Activated T-cell treated with anti-CD3 and anti-CD28 coated beads, Interleukin-2, amount 50 U/mL, for 48 hours (primary cell): ENCODE results near the gene LGALS1.

Experiments used
- DNase-seq, 2 experiments: peaks; one replicate each; pipeline ENCODE4 v3.0.0-alpha.2; 2020

The LGALS1 gene

DNA sequence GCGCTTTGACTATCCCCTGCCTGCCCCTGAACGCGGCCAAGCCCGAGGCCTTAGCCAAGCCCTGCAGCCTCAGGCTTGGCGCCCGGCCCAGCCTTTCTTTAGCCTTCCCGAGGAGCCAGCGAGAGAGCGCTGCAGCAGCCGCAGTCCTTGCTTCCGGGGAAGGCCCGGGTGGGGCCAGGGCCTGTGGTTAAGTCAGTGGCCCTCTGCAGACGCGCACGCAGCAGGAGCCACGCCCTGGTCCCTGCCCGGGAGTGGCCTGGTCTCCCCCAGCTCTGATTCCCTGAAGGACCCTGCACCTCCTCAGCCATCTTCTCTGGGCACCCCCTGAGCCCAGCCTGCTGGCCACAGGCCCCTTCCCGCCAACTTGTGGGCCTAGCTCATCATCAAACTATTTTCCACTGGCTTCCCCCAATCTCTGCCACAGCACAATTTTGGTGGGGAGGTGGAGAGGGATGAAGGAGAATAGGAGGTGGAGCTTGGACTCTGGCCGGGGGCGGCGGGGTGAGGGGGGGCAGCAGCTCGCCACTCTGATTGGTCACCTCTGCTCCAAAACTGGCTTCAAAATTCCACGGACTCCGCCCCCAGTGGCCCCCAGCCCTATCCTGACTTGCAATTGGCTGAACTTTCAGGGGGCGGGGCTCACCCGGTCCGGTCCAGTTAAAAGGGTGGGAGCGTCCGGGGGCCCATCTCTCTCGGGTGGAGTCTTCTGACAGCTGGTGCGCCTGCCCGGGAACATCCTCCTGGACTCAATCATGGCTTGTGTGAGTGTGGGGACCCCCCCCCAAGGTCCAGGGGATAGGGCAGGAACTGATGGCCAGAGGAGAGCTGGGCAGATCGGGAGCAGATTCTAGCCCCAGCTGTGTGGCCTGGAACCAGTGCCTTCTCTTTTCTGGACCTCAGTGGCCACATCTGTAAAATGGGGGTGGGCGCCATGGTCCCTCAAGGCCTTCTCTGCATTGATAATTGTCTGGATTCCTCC is at the start of gene LGALS1:
LGALS1 (plus strand) TSS at position 686 of the 979 bp plus-strand sequence; CDS start at position 753, 67 bp downstream.
- DNase-seq: peak; percentile 77 to 83

DNA sequence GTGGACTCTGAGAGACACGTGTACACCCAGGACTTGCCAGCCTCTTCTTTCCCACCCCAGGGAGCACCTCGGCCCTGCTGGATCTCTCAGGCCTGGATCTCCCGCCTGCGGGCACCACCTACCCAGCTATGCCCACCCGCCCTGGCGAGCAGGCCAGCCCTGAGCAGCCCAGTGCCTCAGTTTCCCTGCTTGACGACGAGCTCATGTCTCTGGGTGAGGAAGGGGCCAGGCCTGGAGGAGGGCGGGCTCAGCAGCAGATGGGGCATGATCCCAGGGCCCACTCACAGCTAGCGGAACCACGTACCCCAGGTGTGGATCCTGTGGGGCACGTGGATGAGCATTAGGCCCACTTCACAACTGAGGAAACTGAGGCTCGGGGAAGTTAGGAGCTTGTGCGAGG is 49.7 kb upstream of the LGALS1 start:
- DNase-seq: no peak

DNA sequence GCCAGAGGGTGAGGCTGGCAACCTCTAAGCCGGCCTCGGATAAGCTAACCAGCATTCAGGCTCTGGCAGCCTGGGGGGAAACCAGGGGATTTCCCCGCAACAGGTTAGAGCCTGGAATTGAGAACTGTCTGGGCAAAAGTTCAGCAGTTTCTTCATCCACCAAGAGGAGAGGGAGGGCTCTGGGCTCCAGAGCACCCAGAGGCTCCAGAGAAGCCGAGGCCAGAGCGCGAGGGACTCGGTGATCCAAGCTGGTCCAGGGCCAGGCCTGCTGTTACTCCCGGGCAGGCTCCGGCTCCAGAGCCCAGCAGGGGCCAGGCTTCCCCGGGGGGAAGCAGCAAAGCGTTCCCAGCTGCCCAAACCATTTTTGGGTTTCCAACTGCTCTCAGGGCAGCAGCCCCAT is 49.3 kb upstream of the LGALS1 start:
- no peak for DNase-seq

DNA sequence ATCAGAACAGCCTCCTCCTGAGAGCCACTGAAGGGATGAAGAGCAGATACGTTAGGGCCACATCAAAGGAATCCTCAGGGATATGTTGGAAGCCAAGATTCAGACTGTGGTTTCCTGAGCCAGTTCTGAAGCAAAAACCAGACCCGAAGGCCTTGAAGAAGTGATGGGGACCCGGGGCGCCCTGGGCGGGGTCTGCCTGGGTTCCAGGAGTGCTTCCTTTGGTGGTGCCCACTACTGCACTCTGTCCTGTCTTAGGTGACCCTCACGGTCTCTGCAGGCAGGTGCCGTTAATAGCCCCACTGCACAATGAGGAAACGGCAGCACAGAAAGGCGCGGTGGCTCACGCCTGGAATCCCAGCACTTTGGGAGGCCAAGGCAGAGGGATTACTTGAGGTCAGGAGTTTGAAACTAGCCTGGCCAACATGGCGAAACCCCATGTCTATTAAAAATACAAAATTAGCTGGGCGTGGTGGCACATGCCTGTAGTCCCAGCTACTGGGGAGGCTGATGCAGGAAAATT is 48.8 kb upstream of the LGALS1 start:
- DNase-seq: no peak

DNA sequence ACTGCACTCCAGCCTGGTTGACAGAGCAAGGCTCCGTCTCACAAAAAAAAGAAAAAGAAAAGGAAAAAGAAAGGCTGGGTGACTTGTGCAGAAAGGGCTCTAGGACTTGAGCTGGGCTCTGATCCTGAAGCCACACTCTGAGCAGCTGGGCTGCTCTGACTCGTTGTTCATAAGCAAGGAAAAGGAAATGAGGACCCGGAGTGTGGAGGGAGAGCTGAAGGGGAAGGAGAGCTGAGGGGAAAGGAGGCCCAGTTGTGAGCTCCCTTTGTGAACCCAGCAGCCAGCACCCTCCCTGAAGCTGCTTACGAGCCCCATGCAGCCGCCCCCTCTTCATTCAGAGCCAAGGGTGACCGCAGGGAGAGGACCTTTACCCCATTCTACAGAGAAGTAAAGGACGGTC is 48.3 kb upstream of the LGALS1 start:
- DNase-seq: no peak

DNA sequence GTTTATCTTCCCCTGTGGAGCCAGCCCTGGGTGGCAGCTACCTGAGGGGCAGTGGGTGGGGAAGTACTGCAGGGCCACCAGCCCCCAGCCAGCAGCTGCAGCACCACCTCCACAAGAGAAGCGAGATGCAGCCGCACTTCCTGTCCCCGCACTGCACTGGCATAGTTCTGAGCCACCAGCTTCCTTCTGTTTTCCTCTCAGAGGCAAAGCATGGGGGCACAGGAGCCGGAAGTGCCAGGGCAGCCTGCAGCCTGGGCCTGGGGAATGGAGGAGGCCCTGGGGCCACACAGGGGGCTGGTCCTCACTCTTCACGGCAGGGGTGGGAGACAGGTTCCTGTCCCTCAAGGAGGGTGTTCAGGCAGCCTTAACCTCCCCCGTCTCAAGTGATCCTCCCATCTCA is 47.9 kb upstream of the LGALS1 start:
- DNase-seq: peak; percentile 66 to 71

DNA sequence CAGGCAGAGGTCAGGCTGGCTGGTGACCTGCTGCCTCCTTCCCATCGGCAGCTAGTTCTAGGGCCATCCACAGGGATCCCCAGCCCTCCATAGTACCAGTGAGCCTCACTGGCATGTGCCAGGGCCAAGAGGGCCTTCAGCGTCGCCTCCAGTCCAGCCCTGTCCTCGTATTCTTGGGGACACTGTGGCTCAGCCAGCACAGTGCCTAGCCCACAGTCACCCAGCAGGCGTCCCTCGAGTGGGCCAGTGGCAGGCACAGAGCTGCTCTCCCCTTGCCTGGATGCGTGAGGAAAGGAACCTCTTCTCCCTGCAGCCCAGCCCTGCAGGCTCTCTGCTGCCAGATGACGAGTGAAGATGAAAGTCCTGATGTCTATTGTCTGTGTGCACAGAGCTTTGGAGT is 46.6 kb upstream of the LGALS1 start:
- DNase-seq: no peak

DNA sequence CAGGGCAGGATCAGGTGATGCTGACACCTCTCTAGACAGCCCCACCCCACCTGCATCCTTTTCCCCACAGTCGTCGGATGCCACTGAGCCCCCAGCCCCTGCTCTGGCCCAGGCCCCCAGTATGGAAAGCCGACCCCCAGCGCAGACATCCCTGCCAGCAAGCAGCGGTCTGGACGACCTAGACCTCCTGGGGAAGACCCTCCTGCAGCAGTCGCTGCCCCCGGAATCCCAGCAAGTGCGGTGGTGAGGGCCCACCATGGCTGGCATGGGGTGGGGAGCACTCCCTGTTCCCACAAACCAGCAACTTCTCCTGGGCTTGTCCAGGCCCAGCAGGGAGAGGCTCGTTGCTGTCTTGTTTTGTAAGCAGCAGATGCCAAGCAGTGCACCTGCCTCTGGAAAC is 45.5 kb upstream of the LGALS1 start:
- DNase-seq: no peak

DNA sequence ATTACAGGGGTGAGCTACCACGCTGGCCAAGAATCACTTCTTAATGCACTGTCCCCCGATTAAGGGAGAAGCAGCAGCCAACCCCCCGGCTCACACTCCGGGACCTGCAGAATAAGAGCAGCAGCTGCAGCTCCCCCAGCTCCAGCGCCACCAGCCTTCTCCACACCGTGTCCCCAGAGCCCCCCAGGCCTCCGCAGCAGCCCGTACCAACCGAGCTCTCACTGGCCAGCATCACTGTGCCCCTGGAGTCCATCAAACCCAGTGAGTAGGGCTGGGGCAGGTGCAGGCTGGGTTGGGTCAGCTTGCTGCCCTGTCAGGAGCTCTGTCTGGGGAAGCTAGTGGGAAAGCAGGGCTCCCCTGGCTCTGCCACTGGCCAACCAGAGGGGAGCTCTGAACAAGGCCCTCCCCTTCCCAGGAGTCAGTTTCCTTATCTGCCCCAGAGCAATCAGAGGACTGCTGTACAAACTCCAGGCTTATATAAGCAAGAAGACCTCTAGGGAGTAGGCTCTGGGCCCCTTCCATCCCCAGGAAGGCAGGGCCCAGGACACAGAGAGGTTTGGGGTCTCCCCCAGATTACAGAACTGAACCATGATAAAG is 44.5 kb upstream of the LGALS1 start:
- no peak for DNase-seq

DNA sequence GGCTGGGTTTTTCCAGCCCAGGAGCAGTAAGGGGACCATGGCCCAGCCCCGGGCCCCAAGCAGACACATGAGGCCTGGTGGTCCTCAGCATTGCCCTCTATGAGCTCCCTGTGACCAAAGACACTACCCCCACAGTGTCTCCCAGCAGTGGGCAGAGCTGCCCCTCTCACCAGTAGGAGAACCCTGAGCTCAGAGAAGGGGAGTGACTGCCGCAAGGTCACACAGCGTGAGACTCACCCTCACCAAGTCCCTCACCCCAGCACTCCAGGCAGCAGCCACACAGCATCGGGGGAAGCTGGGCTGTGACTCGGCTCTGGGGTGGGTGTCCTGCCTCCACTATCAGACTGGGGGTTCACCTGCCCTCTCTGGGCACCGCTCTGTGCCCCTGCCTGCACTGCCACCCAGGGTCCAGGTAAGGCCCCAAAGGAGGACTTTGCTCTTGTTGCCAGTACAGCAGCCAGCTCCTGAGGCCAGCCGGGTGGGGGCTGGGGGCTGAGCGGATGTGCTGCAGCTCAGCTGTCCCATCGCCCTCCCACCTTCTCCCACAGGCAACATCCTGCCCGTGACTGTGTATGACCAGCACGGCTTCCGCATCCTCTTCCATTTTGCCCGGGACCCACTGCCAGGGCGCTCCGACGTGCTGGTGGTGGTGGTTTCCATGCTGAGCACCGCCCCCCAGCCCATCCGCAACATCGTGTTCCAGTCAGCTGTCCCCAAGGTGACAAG is 43.8 kb upstream of the LGALS1 start:
- no peak for DNase-seq

DNA sequence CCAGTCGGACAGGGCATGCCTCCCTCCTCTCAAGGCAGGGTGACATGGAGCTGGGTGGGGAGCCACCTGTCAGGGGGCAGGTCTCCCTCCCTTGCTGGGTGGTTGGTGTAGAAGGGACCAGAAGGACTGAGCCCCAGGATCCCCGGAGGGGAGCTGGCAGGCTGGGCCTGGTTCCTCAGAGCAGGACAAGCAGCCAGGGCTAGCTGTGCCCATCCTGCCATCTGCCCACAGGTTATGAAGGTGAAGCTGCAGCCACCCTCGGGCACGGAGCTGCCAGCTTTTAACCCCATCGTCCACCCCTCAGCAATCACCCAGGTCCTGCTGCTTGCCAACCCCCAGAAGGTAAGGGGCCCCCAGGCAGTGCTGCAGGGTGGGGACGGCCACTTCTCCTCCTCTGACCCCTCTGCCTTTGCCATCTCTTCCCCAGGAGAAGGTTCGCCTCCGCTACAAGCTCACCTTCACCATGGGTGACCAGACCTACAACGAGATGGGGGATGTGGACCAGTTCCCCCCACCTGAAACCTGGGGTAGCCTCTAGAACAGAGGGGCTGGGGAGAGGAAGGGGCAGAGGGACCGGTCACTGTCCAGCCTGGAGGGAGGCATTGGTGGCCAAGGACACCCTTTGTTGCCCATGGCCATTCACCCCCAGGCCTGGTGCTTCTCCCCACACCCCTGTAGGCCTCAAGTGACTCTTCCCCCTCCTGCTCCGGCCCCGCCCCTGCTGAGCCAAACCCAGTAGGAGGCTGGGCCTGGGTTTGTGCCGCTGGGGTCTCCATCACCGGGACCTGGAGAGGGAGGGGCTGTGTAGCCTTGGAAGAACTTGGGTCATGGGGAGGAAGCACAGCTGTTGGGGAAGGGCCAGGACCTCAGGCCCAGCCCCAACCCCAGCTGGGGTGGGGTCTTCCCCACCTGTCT is 43.0 kb upstream of the LGALS1 start:
- DNase-seq: peak; percentile 50 to 61

DNA sequence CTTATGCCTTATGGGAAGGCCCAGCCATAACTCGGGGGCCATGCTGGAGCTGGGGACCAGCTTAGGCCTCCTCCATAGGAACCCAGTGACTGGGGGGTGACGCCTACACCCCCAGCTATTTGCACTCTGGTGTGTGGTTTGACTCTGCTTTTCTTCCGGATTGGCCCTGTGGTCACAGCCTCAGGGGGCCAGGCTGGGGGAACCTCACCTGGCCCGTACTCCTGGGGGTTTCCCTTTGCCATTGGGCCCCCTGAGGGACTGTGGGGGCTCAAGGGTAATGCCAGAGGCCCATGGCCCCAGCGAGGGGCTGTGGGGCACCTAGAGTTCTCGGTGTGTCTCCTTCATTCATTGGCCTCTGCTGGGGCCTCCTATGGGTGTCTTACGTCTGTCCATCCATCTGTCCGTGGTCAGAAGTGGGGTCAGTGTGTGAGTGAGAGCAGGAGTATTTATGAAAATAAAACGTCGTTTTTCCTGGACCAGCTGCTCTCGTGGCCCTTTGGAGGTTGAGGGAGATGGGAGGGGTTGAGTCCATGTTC is 42.3 kb upstream of the LGALS1 start:
- peak; percentile 71 to 75 for DNase-seq

DNA sequence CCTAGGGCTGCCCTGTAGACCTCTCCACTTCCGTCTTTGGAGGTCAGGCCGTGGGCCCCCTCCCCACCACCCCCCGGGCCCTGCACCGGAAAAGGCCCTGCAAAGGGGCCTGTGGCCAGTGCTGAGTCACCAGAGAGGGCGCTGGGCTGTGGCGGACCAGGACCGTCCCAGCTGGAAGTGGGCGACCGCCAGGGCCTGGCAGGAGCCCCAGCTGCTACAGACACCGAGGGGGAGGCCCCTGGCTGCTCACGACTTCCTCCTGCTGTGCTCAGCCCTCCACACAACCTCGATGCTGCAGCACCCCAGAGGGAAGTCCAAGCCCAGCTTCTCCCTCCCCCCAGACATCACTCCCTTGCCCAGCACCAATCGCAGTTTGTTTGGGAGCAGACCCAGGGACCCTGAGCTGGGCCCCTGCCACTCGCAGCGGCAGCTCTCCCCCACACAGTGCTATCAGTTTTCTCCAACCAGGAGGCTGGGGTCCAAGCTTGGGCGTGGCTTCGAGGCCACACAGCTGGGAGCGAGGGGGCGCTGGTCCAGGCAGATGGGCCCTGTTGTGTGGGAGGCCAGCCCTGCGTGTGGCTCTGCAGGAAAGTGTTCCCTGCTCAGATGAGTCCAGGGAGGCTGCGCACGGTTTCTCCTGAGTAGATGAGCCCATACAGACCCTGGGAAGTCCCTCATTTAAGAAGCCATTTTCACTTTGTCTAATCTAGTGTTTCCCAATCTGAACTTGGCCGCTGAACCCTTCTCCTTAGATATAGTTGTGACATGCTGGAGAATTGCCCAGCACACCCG is 41.6 kb upstream of the LGALS1 start:
- peak; percentile 75 to 83 for DNase-seq

DNA sequence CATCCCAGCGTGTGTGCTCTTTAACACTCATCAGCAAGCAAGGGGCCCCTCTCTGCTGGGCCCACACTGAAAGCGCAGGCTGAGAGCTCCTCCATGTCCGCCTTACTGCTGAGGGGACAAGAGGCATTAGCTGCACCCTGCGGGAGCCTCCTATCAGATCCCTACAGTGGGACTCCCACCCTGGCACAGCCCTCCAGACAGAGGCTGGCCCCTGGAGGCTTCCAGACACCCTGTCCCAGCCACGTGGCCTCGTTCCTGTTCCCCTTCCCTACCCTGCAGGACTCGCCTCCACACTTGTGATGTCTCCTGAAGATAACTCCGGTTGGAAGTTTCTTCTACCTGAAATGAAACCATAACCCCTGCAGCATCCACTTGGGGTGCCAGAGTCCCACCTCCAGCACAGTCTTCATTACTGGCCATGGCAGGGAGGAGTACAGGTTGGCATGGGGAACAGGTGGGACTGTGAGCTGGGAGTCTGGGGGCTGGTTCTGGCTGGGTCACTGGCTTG is 41.0 kb upstream of the LGALS1 start:
- DNase-seq: peak; percentile 49 to 50

DNA sequence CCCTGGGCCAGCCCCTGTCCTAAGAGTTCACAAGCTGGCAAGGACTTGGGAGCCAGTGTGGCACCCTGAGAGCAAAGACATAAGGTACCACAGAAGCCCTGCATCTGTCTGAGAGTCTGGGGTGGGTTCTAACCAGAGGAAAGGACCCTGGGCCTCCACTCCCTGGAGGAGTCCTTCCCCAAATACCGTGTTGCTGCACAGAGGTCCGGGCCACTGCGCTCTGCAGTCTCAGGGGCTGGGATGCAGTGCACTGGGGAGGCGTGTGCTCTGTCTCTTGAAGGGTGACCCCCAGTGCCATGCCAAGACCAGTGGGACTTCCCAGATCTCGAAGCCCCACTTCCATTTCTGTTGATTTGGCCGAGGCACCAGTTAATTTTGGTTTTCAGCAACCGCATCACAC is 40.3 kb upstream of the LGALS1 start:
- no peak for DNase-seq

DNA sequence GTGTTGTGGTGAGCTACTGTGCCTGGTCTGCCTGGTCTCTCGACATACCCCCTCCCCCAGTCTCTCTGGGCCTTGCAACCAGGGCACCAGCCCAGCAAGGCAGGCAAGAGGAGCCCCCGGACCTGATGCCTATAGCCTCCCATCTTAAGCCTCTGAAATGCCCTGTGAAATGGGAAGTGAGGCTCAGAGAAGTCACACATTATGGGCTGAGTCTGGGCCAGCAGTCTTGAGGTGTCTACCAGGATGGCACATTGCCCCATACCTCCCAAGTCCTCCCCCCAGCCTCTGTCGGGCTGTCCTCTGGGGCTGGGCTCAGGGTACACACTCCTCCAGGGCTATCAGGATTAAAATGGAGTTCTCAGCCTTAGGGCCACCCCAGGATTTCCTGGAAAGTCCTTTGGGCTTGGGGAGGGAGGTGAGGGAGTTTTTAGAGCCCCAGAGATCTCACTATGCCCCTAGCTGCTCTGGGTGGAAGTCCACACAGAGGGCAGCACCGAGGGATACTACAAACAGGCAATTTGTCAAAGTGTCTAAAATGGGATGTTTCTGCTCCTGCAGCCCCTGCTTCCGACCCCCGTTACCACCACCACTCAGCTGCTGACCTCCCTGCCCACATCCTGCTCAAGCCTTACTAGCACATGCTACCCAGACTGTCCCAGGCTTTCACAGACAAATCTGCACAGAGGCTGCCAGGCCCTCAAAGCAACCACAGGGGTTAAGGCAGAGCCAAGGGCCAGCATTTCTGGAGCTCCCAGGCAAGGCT is 39.1 kb upstream of the LGALS1 start:
- DNase-seq: no peak

DNA sequence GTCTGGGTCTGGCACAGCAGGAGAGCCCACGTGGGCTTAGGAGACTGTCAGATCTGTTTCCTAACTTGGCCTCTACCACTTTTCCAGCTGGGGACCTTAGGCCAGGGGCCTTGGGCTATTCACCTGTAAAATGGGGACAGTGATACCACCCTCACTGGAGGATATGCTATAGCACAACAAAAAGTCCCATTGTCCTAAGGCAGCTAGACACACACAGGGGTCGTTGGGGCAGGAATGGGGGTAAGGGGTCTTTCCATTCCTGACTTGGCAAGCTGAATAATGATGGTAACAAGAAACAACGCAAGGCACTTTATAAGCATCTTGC is 38.5 kb upstream of the LGALS1 start:
- no peak for DNase-seq

DNA sequence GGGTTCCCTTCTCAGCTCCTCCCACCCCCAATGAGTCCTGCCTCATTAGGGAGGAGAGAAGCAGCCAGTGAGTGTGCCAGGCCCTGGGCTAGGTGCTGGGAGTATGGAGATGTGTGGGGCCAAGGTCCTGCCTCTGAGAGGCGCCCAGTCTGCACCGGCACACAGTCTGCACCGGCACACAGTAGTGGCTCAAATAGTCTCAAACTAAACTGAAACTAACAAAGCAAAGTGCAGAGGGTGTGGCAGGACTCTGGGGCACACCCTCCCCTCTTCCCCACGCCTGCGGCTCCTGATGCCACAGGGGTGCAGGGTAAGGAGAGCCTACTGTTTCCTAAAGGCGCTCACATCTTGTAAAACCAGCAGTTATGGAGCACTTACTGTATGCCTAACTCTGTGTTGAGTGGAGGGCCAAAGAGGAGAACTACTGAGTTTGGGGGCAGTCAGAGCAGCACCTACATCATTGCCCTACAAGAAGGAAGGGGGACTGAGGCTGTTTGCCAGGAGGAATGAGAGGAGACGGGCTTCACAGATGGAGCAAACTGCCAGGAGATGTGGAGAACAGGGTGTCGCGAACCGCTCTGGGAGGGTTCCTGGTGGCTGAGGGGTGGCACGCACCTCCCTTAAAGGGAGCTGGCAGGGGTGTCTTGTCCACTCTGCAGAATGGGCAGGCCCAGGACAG is 36.9 kb upstream of the LGALS1 start:
- peak in 1 of 2 experiments; percentile 53 for DNase-seq

DNA sequence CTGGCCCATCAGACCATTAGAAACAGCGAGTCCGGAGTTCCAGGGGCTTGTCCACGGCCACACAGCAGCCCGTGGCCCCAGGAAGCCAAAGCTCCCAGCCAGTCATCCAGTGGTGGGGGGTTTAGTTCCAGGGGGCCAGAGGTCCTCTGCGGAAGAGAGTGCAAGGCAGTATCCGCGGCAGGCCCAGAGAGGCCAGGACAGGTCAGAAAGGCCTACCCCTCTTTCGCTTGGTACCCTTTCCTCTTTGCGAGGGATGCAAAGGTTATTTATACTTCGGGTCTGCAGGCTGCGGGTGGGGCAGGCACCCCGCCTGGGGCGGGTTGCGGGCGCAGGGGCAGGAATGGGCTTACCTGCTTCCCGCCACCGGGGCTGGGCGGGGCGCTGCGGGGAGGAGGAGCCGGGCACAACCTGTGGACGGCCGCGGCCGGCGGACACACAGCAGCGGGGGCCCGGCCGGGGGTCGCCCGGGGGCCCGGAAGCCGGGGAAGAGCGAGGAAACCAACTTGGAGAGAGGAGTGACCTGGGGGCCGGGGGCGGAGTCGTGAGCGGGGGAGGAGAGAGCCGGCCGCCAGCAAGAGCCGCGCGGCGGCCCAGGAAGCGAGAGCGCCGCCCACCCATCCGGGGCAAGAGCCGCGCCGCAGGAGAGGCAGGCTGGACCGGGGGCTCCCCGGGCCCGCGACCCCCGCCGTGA is 36.2 kb upstream of the LGALS1 start, which contains the start of gene SH3BP1:
SH3BP1 (plus strand) TSS at position 600 of the 691 bp plus-strand sequence. CDS start 119 bp downstream, outside the sequence.
- peak; percentile 75 to 78 for DNase-seq
